Thyroid gland (tissue), 4 donors: ENCODE measurements around the gene IL7R.

ENCODE experiments used
- CTCF ChIP-seq, 6 experiments: fragments of 200-600 bp in 3 of 6; fragments of 450-650 bp in 3 of 6; sonication (generic) in 3 of 6; IDR thresholded peaks; one replicate each; pipeline ENCODE4 v1.5.1; 2016 to 2019; ENCODE audit warnings: antibody characterized with exemption in 6 of 6, mild to moderate bottlenecking in 2 of 6, inconsistent platforms in 1 of 6, moderate library complexity in 1 of 6
- POLR2A ChIP-seq, 2 donors: fragments of 450-650 bp; IDR thresholded peaks; one replicate each; pipeline ENCODE4 v1.6.1; 2017; ENCODE audit warnings: antibody characterized with exemption in 2 of 2, mild to moderate bottlenecking in 2 of 2, moderate library complexity in 1 of 2

DNA sequence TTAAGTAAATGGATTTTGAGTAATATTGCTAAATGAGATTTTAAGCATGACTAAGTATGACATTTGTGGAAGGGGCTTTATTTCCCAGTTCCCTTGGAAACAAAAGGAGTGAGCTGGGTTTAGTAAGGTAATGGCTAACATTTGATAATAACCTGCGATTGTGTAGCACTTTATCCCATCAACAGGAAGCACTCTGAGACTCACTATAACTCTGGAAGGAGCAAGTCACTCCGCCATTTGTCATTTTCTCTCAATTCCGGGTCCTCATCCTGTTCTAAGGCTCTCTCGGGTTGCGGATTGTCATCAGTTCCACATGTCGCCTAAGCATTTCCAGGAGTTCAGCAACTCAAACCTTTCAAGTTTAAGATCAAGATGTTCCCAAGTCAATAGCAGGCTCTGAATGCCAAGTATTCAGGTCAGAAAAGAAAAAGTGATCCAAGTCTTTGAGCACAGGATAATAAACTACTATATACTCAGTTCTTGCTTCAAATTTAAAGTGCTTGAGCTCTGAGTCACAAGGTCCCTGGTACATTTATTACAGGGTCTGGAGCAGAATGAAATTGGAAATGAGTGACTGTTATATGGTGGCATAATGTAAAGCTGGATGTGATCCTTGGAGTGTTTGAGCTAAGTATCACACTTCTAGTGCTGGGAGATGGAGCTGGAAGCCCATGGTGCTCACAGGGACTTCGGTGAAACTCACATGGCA is 42.4 kb downstream of the IL7R start:
- TF ChIP-seq CTCF (IDR thresholded peaks at IDR 0.05), result no peak
- TF ChIP-seq POLR2A (IDR thresholded peaks at IDR 0.05), result no peak
